GM06990 (cell line): ENCODE results near the gene IKZF2.

Experiments
- DNase-seq: peaks from one replicate; pipeline ENCODE4 v3.0.0-alpha.2; 2011; ENCODE audit not compliant: insufficient read length; ENCODE audit errors: extremely low read depth
- H3K27me3 ChIP-seq: replicated peaks from 2 replicates; pipeline ENCODE4 v1.6.0; 2011; ENCODE audit warnings: low read length; ENCODE audit not compliant: control insufficient read depth, insufficient read depth
- H3K36me3 ChIP-seq: 2 replicates; pipeline ENCODE4 v1.5.1; 2011; ENCODE audit warnings: low read length; ENCODE audit not compliant: control insufficient read depth, insufficient read depth
- H3K4me3 ChIP-seq: replicated peaks from 2 replicates; pipeline ENCODE4 v1.5.1; 2011; ENCODE audit warnings: low read depth, mild to moderate bottlenecking, control low read depth, low read length
- CTCF ChIP-seq: IDR thresholded peaks from 2 replicates; pipeline ENCODE4 v1.5.1; 2011; ENCODE audit warnings: low read length, control low read depth, mild to moderate bottlenecking, inconsistent platforms; ENCODE audit not compliant: insufficient read depth, poor library complexity, severe bottlenecking

Gene IKZF2

GRCh38 chr2:212990697-212991096, 160.7 kb downstream of the IKZF2 start:
- TF ChIP-seq CTCF, result no peak
- Histone ChIP-seq H3K36me3 (no peaks in the 10 kb centered on the region; the same call in 1 of the 2 replicates), H3K4me3 (no peak overlapping the region), H3K27me3 (no peaks in the 10 kb centered on the region)
- DNase-seq, result no peak

GRCh38 chr2:212987492-212987891, 163.9 kb downstream of the IKZF2 start:
- H3K36me3 ChIP-seq, result no peaks in the 10 kb centered on the region; the same call in 1 of the 2 replicates
- no peak for DNase-seq
- no peaks in the 10 kb centered on the region for H3K27me3 ChIP-seq
- no peak overlapping the region for H3K4me3 ChIP-seq
- TF ChIP-seq CTCF, result no peak

- no peak for DNase-seq
- Histone ChIP-seq H3K4me3 (no peak overlapping the region), H3K36me3 (no peaks in the 10 kb centered on the region; the same call in 1 of the 2 replicates), H3K27me3 (no peaks in the 10 kb centered on the region)
- TF ChIP-seq CTCF, result no peak
These were observed 167.3 kb downstream of the IKZF2 start for GRCh38 chr2:212984129-212984528.

GRCh38 chr2:212979799-212980198, 171.6 kb downstream of the IKZF2 start:
- TF ChIP-seq CTCF, result no peak
- Histone ChIP-seq H3K27me3 (no peaks in the 10 kb centered on the region), H3K4me3 (no peak overlapping the region), H3K36me3 (no peaks in the 10 kb centered on the region)
- DNase-seq, result no peak

- TF ChIP-seq CTCF, result no peak
- no peak for DNase-seq
- Histone ChIP-seq H3K4me3 (no peak overlapping the region), H3K36me3 (no peaks in the 10 kb centered on the region), H3K27me3 (no peaks in the 10 kb centered on the region)
These were observed 172.3 kb downstream of the IKZF2 start for GRCh38 chr2:212979046-212979612.

- Histone ChIP-seq H3K4me3 (no peak overlapping the region), H3K36me3 (no peaks in the 10 kb centered on the region), H3K27me3 (no peaks in the 10 kb centered on the region)
- DNase-seq, result no peak
- no peak for TF ChIP-seq CTCF
These were observed 174.3 kb downstream of the IKZF2 start for GRCh38 chr2:212977152-212977551.
